Measurements from ENCODE around the gene WDR26.
"Not testable (repeated sequence)": the region's sequence is repeated elsewhere in the genome, so short reads cannot be mapped to it uniquely, and the experiment has no call there.

The WDR26 gene

DNA sequence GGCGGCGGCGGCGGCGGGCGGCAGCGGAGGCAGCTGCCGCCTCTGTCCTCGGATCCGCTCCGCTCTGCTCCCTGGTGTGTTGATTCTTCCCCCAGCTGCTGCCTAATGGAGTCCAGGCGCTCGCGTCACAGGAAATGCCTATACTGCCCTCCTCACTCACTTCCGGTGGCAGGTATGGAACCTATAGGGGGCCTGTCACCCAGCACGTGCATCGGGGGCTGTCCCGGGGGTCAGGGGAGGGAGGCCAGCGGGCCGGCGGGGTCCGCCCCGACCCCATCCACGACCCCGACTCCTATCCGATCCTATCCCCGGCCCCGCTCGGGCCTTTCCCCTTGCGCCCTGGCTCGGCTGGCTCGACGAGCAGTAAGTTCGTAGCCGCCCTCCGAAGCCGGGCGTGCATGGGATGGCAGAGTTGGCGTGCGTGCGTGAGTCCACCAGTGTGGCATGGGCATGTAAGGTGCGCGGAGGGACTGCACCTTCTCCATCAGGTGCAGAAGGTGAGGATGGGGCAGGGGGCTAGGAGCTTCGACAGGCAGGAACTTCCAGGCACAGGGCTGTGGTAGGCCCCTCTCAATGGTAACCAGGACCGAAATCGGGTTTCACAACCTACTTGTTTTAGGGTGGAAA is at the start of gene WDR26:
TSS of gene WDR26 (minus strand) at position 107 of the 627 bp plus-strand sequence.
- intact Hi-C loops (cut with DNase I): loop anchor here (10.0 kb wide), 1 partner anchor 320 kb away; the partner anchor contains the start of gene FBXO28
- DNase-seq: peak; percentile 77 to 98 (median 88)

DNA sequence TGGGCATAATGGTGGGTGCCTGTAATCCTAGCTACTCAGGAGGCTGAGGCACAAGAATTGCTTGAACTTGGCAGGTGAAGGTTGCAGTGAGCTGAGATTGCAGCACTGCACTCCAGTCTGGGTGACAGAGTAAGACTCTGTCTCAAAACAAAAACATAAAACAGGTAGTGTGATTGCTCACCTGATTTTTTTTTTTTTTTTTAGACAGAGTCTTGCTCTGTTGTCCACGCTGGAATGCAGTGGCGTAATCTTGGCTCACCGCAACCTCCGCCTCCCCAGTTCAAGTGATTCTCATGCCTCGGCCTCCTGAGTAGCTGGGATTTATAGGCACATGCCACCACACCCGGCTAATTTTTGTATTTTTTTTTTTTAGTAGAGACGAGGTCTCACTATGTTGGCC is 48.6 kb upstream of the WDR26 start:
- DNase-seq; intact Hi-C loops (cut with DNase I): not testable (repeated sequence)

DNA sequence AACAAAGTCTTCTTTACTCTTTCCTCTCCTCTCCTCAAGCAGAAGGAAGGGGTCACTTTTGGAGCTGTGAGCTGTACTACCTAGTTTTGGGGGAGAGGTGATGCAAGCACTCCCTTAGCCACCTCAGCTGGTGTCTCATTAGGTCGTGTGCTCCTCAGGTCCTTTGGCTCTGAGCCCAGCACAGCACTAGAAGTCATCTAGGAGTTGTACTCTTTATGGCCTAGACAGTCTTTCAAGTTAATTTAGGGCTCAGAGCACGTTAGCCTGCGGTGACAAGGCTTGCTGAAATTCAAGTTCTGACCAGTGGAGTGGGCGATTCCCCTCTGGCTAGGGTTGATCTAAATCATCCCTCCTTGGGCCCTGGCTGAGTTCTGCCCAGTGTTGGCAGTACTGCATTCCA is 48.0 kb upstream of the WDR26 start:
- DNase-seq: no peak
- intact Hi-C loops (cut with DNase I): no loop called here

DNA sequence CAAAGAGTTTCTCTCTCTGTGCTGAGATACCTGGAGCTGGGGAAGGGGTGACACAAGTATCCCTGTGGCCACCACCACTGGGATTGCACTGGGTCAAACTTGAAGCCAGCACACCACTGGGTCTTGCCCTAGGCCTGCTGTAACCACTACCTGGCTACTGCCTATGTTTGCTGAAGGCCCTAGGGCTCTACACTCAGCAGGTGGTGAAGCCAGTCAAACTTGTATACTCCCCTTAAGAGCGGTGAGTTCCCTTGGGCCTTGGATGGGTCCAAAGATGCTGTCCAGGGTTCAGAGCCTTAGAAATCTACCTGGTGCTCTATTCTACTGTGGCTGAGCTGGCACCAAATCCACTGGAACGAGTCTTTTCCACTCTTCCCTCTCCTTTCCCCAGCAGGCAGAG is 47.0 kb upstream of the WDR26 start:
- intact Hi-C loops (cut with DNase I): no loop called here
- DNase-seq: no peak

DNA sequence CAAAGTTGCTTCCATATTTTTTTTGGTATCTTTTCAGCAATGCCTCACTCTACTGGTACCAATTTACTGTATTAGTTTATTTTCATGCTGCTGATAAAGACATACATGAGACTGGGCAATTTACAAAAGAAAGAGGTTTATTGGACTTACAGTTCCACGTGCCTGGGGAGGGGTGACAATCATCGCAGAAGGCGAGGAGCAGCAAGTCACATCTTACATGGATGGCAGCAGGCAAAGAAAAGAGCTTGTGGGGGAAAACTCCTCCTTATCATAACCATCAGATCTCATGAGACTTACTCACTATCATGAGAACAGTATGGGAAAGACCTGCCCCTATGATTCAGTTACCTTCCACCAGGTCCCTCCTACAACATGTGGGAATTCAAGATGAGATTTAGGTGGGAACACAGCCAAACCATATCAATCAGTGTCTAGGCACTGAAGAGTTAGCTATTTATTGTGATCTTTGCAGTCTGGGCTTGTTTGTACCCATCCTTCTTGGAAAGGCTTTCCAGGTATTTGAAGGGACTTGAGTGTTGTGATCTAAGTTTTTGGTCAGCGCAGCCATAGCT is 46.4 kb upstream of the WDR26 start:
- DNase-seq; intact Hi-C loops (cut with DNase I): not testable (repeated sequence)

DNA sequence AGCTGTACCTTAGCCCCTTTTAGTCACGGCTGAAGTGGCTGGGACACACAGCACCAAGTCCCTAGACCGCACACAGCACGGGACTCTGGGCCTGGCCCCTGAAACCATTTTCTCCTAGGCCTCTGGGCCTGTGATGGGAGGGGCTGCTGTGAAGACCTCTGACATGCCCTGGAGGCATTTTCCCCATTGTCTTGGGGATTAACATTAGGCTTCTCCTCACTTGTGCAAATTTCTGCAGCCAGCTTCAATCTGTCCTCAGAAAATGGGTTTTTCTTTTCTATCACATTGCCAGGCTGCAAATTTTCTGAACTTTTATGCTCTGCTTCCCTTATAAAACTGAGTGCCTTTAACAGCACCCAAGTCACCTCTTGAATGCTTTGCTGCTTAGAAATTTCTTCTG is 45.6 kb upstream of the WDR26 start:
- intact Hi-C loops (cut with DNase I); DNase-seq: not testable (repeated sequence)

DNA sequence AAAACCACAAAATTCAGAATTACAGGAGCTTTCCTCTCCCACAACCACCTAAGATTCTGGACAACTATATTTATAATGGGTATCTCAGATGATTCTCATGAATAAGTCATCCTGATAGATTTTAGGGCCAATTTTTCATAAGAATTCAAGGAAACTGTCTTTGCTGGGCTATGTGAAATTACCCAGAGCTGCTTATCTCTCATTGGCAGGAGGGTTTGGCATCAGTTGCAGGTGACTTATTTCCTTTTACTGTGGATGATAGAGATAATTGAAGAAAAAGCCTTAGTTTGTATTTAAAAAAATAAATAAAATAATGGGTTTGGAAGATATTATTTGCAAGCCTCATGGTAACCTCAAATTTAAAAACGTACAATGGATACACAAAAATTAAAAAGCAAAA is 38.2 kb upstream of the WDR26 start:
- intact Hi-C loops (cut with DNase I): no loop called here
- DNase-seq: no peak

DNA sequence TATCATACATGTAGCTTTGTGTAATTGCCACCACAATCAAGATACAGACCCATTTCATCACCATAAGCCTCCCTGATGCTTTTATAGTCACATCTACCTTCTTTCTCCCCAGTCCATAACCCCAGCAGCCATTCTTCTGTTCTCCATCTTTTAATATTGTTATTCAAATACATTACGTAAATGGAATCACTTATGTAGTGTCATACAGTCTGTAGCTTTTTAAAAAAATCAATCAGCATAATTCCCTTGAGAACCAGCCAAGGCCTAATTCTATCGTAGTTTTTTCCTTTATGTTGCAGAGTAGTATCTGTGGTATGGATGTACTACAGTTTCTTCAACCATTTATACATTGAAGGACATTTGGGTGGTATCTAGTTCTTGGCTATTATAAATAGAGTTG is 31.6 kb upstream of the WDR26 start:
- intact Hi-C loops (cut with DNase I): no loop called here
- no peak for DNase-seq

DNA sequence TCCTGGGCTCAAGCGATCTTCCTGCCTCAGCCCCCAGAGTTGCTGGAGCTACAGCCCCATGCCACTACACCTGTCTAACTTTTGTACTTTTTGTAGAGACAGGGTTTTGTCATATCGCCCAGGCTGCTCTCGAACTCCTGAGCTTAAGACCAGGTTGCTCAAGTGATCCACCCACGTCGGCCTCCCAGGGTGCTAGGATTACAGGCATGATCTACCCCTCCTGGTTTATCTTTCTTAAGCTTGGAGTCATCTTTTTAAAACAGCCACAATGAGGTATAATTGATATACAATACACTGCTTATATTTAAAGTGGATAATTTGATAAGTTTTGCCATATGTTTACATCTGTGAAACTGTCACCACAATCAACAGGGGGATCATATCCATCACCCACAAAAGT is 25.4 kb upstream of the WDR26 start:
- no peak for DNase-seq
- intact Hi-C loops (cut with DNase I): loop anchor here (5.0 kb wide), 1 partner anchor 343 kb away; no protein-coding TSS in a partner anchor

DNA sequence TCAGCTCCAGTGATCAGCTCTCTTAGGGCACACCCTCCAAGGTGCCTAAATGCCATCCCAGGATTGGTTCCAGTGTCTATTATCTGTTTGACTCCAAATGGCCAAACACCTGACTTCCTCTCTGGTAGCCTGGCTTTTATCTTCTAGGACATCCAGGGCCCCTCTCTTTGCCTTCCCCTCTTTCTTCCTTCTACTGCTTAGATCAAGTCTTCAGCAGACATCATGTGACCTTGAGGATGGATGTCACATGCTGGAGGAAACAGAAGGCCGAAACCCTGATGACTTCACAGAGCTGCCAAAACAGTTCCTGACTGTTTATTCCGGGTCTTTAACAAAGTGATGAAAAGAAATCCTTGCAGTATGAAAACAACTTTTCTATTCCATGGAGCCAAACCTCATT is 24.4 kb upstream of the WDR26 start:
- intact Hi-C loops (cut with DNase I): loop anchor here (5.0 kb wide), 1 partner anchor 342 kb away; no protein-coding TSS in a partner anchor
- DNase-seq: peak in 1 of 10 donors; percentile 21

DNA sequence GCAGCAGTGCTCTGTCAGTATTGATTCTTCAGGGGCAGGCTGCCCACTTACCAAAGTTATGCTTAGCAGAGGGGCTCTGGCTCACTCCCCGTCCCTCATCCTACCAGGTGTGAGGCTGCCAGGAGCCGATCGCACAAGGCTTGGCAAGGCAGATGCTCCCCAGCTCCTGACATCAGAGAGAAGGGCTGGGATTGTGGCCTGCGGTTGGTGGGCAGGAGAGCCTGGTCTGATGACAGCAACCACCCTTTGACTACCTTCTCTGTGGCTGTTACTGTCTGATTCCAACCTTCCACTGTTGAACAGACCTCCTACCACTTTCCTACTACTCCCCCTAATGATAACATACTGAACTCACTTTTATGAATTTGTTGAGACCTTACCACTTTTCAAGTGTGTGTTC is 23.7 kb upstream of the WDR26 start:
- intact Hi-C loops (cut with DNase I): loop anchor here (5.0 kb wide), 1 partner anchor 341 kb away; no protein-coding TSS in a partner anchor
- DNase-seq: no peak

DNA sequence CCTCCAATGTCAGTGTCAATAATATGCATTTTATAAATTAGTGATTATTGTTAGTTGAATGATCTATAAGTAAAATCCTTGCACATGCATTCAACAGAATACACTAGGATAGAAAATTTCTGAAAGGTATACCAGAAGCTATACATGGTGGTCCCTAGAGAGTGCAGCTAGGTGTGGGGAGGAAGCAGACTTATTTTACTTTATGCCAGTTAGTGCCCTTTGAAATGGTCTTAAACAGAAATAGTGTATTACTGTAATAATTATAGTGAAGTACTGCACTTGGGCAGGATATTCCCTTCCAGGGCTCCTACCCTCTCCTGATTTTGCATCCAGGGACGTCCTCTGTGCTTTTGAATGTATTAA is 23.2 kb upstream of the WDR26 start:
- no peak for DNase-seq
- intact Hi-C loops (cut with DNase I): loop anchor here (5.0 kb wide), 1 partner anchor 340 kb away; no protein-coding TSS in a partner anchor

DNA sequence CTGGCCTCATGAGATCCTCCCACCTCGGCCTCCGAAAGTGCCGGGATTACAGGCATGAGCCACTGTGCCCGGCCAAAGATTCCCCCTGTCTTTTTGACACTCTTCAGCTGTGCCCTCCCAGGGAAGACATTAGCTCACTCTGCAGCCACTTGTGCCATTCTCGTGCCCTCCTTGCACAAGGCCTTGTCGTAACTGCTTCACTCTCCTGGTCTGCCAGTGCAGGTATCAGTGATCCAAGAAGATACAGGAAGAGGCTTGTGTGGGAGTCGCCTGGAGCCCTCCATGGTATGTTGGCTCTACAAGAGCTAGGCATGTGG is 22.0 kb upstream of the WDR26 start:
- DNase-seq: no peak
- intact Hi-C loops (cut with DNase I): loop anchor here (5.0 kb wide), 1 partner anchor 339 kb away; no protein-coding TSS in a partner anchor

DNA sequence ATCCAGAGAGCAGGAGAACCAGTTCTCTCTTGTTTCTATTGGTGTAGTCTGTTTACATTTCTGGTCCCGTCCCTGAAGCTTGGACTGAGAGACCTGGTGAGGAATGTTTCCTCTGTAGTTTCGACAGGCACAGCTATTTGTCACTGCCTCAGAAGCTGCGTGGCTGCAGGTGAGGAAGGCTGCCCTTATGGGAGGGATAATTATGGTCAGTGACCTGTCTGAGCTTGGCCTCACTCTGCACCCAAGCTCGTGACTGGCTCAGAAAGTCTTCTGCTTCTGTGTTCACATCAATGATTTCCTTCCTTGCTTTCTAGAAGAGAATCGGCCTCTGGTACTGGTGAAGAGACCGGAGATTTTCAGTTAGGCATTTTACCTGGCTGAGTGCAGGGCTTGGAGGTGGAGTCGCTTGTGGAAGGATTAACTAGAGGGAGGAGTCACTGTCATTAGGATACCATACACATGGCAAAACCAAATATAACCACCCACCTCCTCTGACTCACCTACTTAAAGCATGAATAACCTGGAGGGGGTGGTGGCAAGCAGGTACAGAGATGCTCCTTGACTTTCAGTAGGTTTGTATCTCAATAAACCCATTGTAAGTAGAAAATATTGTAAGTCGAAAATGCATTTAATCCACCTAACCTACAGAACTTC is 19.9 kb upstream of the WDR26 start:
- DNase-seq: no peak
- intact Hi-C loops (cut with DNase I): loop anchor here (5.0 kb wide), 1 partner anchor 337 kb away; no protein-coding TSS in a partner anchor

DNA sequence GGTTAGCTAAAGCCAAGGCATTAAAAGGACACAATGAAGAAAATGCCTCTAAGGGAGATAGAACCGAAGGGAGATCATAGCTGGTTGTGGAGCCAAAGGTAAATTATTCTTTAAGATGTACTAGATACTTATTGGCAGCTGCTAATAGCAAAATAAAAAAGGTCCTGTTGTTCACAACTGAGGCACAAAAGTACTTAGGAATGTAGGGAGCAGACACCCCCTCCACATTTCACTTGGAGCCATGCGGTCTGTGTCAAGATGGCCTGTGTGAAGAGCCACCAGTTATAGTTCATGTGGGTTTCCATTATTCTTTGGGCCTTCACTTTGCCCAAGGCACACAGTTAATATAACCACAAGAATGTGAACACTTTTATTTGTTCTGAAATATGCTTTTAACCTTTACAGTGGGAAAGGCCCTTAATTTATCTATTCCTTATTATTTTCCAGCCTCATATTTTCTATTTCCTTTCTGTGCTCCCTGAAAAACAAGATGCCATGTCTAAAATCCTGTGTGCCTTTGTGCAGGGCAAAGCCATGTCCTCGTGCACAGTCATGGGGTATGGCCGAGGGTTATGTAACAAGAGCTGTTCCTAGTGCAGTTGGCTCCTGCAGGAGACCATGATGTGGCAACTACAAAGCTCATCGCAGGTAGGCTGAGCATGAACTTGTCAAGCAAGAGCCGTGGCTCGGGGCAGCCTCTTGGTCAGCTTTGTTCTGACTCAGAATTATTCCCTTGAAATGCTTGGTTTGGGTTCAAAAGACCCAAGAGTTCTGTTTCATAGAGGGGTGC is 16.2 kb upstream of the WDR26 start:
- intact Hi-C loops (cut with DNase I): no loop called here
- no peak for DNase-seq

DNA sequence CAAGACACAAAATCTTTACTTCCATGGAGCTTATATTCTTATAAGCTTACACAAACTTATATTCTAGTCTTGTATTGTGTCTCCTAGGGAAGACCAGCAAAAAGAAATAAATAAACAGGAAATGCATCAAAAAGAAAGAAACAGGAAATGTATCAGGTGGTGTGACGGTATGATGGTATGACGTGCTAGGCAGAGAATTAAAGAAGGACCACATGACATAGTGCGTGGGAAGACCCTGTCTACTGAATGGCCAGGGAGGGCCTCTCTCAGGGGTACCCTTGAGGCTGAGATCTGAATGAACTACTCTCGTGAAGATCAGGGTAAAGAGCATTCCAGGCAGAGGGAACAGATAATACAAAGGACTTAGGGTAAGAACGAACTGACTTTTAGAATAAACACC is 15.6 kb upstream of the WDR26 start:
- intact Hi-C loops (cut with DNase I): no loop called here
- no peak for DNase-seq

DNA sequence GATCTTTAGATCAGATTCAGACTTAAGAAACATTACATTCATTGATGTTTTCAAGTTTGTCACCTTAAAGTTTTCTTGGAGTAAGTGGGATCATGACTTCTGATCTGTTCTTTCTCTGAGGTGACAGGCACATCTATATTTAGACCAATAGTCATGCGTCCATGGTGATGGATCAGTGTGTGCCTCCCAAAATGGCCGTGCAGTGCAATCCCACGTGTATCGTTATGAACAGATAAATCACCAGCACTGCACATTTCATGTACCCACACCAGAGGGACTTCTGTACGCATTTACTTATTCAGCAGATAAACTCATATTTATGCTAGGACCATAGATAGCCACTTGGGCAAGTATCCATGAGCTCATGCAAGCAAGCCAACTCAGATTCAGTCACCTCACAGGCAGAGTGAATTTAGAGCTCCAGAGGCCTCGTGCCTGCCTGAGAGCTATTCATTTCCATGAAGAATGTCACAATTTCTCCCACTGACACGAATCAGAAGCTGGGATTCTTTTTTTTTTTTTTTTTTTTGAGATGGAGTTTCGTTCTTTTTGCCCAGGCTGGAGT is 13.9 kb upstream of the WDR26 start:
- DNase-seq: no peak
- intact Hi-C loops (cut with DNase I): no loop called here

DNA sequence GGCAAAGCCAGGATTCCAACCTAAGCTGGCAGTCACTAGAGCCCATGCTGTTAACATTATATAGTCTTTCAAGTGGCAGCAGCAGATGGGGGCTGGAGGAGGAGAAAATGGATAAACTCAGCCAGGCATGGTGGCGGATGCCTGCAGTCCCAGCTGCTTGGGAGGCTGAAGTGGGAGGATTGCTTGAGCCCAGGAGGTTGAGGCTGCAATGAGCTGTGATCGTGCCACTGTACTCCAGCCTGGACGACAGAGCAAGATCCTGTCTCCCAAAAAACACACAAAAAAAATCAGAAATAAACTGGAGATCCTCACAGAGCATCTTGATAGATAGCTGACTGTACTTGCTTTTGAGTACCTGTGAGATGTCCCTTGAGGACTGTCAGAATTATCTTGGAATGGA is 13.4 kb upstream of the WDR26 start:
- no peak for DNase-seq
- intact Hi-C loops (cut with DNase I): no loop called here

DNA sequence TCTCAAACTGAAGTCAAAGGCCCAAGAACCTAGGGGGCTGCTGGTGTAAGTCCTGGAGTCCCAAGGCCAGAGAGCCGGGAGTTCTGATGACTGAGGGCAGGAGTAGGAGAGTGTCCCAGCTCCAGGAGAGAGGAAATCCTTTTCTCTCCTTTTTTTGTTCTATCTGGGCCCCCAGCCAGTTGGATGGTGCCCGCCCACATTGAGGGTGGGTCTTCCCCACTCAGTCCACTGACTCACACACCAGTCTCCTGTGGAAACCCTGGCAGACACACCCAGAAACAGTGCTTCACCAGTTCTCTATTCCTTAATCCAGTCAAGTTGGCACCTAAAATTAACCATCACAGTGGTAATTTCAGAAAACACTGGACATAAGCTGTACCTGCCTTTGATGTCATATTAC is 12.7 kb upstream of the WDR26 start:
- DNase-seq: no peak
- intact Hi-C loops (cut with DNase I): no loop called here

DNA sequence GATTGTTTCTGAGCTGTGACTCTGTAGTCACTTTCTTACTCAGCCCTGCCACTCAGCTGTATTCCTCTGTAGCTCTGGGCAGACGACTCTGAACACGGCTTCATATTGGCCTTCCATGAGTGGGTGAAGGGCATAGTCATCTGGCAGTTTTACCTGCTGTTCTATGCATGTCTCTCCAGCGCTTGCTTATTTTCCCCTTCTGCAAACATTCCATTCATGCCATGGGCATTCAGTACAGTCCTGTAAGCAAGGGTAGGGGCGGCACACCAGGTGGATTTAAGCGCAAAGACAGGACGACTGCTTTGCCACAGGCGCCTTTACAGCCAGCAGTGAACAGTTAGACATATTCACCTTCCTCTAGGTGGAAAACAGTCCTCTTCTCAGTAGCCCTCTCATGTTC is 4.4 kb upstream of the WDR26 start:
- intact Hi-C loops (cut with DNase I): loop anchor here (10.0 kb wide), 1 partner anchor 324 kb away; the partner anchor contains the start of gene FBXO28

DNA sequence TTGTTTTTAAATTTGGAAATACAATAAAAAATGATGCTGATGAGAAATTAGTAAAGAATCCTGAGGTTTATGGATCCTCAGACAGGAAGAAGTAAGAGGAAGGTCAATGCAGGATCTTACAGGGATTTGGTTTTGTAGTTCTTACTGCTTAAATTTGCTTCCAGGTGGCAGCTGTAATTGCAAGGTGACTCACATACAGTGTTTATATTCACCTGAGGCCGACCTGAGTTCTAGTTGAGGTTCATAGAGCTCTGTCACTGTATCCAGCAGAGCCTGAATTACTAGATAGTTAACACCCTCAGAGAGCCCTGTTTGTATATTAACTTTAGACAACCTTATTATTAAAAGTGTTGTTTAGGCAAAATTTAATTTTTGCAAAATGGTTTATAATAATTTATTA is 1.4 kb upstream of the WDR26 start:
- intact Hi-C loops (cut with DNase I): loop anchor here (10.0 kb wide), 1 partner anchor 321 kb away; the partner anchor contains the start of gene FBXO28
- DNase-seq: no peak

More for the DNA sequence above, 4.4 kb upstream of the WDR26 start:
- no peak for DNase-seq

Data from posterior cingulate gyrus (tissue), 11 donors.